ENCODE results near the gene GUK1.

The GUK1 gene

GRCh38 chr1:228181645-228182034, 41.6 kb downstream of the GUK1 start:
- Histone ChIP-seq H3K4me3 (ENCODE audit: low read length, poor library complexity, severe bottlenecking) (no peak overlapping the region), H3K36me3 (ENCODE audit: insufficient read depth, low read length) (no peaks in the 10 kb centered on the region; the same call in 1 of the 2 replicates), H3K4me1 (ENCODE audit: insufficient read depth, low read length, poor library complexity, severe bottlenecking) (peaks cover 5% of the 10 kb centered on the region), H3K9me3 (ENCODE audit: insufficient read depth, low read depth, low read length) (no peaks in the 10 kb centered on the region), H3F3A (ENCODE audit: low read depth) (no peaks in the 10 kb centered on the region), H3K4me2 (ENCODE audit: low read depth, low read length, poor library complexity, severe bottlenecking) (no peak overlapping the region), H4K20me1 (ENCODE audit: insufficient read depth, low read length, poor library complexity, severe bottlenecking) (no peaks in the 10 kb centered on the region), H3K9me2 (replicated peaks; ENCODE audit: low read depth, low read length) (no peaks in the 10 kb centered on the region), H3K9ac (ENCODE audit: low read depth, low read length, poor library complexity, severe bottlenecking) (no peak overlapping the region), H3K27me3 (ENCODE audit: insufficient read depth, low read length, poor library complexity, severe bottlenecking) (no peaks in the 10 kb centered on the region), H2AFZ (ENCODE audit: low read length) (no peak overlapping the region), H3K79me2 (ENCODE audit: insufficient read depth, low read length) (no peaks in the 10 kb centered on the region)
- TF ChIP-seq CTCF (conservative IDR thresholded peaks at IDR 0.05; ENCODE audit: low read length) (no peak), EZH2phosphoT487 (IDR thresholded peaks at IDR 0.05; ENCODE audit: borderline replicate concordance) (no peak)

- H3K9ac ChIP-seq (ENCODE audit: low read depth, low read length, poor library complexity, severe bottlenecking) = no peak overlapping the region
- no peak overlapping the region for H2AFZ ChIP-seq (ENCODE audit: low read length)
- TF ChIP-seq CTCF (conservative IDR thresholded peaks at IDR 0.05; ENCODE audit: low read length) (no peak), EZH2phosphoT487 (IDR thresholded peaks at IDR 0.05; ENCODE audit: borderline replicate concordance) (no peak)
- H3F3A ChIP-seq (ENCODE audit: low read depth) = no peaks in the 10 kb centered on the region
- no peaks in the 10 kb centered on the region for H3K36me3 ChIP-seq (ENCODE audit: insufficient read depth, low read length)
- H3K4me1 ChIP-seq (ENCODE audit: insufficient read depth, low read length, poor library complexity, severe bottlenecking) = peaks cover 5% of the 10 kb centered on the region
- H3K27me3 ChIP-seq (ENCODE audit: insufficient read depth, low read length, poor library complexity, severe bottlenecking) = no peaks in the 10 kb centered on the region
- no peak overlapping the region for H3K4me3 ChIP-seq (ENCODE audit: low read length, poor library complexity, severe bottlenecking)
- no peaks in the 10 kb centered on the region for H3K79me2 ChIP-seq (ENCODE audit: insufficient read depth, low read length)
- no peaks in the 10 kb centered on the region for H3K9me3 ChIP-seq (ENCODE audit: insufficient read depth, low read depth, low read length)
- no peaks in the 10 kb centered on the region for H3K9me2 ChIP-seq (replicated peaks; ENCODE audit: low read depth, low read length)
- H3K4me2 ChIP-seq (ENCODE audit: low read depth, low read length, poor library complexity, severe bottlenecking) = no peak overlapping the region
- no peaks in the 10 kb centered on the region for H4K20me1 ChIP-seq (ENCODE audit: insufficient read depth, low read length, poor library complexity, severe bottlenecking)
Measured at GRCh38 chr1:228182296-228183030, 42.4 kb downstream of the GUK1 start.

- H3K9ac ChIP-seq (ENCODE audit: low read depth, low read length, poor library complexity, severe bottlenecking) = no peak overlapping the region
- H3K4me2 ChIP-seq (ENCODE audit: low read depth, low read length, poor library complexity, severe bottlenecking) = no peak overlapping the region
- TF ChIP-seq CTCF (conservative IDR thresholded peaks at IDR 0.05; ENCODE audit: low read length) = no peak
- TF ChIP-seq EZH2phosphoT487 (IDR thresholded peaks at IDR 0.05; ENCODE audit: borderline replicate concordance) = no peak
- H3K9me2 ChIP-seq (replicated peaks; ENCODE audit: low read depth, low read length) = no peaks in the 10 kb centered on the region
- no peak overlapping the region for H3K4me3 ChIP-seq (ENCODE audit: low read length, poor library complexity, severe bottlenecking)
- no peaks in the 10 kb centered on the region for H3K79me2 ChIP-seq (ENCODE audit: insufficient read depth, low read length)
- peaks cover 5% of the 10 kb centered on the region for H3K4me1 ChIP-seq (ENCODE audit: insufficient read depth, low read length, poor library complexity, severe bottlenecking)
- H3K36me3 ChIP-seq (ENCODE audit: insufficient read depth, low read length) = no peaks in the 10 kb centered on the region
- no peaks in the 10 kb centered on the region for H3F3A ChIP-seq (ENCODE audit: low read depth)
- no peaks in the 10 kb centered on the region for H4K20me1 ChIP-seq (ENCODE audit: insufficient read depth, low read length, poor library complexity, severe bottlenecking)
- H3K9me3 ChIP-seq (ENCODE audit: insufficient read depth, low read depth, low read length) = no peaks in the 10 kb centered on the region
- H3K27me3 ChIP-seq (ENCODE audit: insufficient read depth, low read length, poor library complexity, severe bottlenecking) = no peaks in the 10 kb centered on the region
- H2AFZ ChIP-seq (ENCODE audit: low read length) = no peak overlapping the region
Measured at GRCh38 chr1:228184152-228184551, 44.1 kb downstream of the GUK1 start.

Data from Loucy (cell line).